NOMO-1 (cell line): ENCODE results near the gene NFE2L1.
A peak's percentile ranks its signal among the peaks of the same experiment; 100 is the strongest.
"Not testable (repeated sequence)": the region's sequence is repeated elsewhere in the genome, so short reads cannot be mapped to it uniquely, and the experiment has no call there.

Source experiments
- DNase-seq, 2 experiments: peaks; one replicate each; lab custom pipeline; 2025; ENCODE audit not compliant: unreplicated experiment in 2 of 2; lab: John Stamatoyannopoulos, UW

NFE2L1 gene

GRCh38 chr17:48023400-48024148 lies 24.6 kb upstream of the NFE2L1 start:
- DNase-seq, result peak; percentile 32 to 73

DNA sequence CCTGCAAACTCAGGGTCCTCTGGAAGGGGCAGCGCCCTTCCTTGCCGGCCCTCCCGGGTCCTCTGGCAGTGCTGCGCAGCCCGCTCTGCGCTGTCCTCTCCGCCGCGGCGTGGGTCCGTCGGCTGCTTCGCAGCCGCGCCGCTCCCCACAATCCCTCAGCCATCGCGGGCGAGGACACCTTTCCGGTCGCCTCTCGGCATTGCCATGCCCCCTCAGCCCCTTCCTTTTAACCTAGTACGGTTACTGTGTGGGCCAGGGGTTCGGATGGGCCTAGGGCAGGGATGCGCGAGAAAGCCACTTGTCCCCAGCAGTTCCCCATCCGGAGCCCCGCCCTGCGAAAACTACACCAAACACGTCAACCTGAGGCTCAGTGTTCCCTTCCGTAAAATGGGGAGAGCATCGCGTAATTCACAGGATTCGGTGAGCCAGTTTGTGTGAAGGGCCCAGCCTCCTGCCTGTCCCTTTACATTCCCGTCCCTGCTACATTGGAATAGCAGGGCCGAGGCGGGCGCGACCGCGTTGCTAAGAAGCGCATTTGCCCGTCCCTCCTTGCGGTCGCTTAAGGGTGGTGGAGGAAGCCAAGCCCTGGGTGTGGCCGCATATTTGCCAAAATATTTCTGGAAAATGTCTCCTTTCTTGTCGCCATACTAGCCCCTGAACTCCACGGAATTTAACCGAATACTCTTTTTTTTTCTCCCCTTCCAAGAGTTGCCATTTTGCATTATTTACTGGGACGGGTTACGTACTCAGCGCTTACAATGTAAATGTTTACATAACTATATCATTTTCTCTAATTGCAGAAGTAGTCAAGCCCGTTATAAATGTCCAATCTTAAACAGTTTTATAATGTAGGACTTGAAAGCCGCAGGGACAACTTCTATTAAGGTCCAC lies 23.8 kb upstream of the NFE2L1 start:
- peak; percentile 42 to 49 for DNase-seq

DNA sequence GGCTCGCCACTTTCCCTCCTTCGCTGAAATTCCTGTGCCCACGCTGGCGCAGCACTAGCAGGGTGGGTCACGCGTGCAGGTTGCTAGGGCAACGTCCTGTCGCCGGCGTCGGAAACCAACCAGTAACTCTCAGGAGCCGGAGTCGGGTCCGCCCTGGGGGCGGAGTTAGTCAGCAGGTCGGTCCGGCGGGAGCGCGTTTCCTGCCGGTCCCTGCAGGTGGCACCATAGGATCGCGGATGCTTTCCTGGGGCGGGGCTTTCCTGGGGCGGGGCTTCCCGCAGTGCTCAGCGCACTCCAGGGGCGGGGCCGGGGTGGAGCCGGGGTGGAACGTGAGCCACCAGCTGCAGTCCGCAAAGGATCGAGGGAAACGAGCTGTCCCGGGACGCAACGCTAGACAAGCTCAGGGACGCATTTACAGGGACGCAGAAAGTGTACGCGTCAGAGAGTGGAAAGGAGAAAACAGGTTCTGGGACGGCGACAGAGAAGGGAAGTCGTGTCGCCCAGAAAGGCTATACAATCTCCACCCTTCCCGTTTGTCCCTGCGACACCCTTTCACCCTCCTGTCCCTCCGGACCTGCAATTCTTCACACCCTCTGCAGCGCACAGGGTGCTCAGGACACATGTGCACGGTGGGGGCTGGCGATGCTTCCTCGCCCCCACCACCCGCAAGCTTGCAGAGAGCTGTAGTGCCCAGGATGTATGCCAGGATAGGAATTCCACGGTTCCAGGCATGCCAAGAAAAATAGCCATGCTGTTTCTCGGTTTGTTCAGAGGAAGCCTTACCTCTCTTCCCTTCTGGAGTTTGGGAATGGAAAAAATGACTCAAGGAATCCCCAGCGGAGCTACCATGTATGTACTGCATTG lies 22.9 kb upstream of the NFE2L1 start:
- peak; percentile 93 for DNase-seq

DNA sequence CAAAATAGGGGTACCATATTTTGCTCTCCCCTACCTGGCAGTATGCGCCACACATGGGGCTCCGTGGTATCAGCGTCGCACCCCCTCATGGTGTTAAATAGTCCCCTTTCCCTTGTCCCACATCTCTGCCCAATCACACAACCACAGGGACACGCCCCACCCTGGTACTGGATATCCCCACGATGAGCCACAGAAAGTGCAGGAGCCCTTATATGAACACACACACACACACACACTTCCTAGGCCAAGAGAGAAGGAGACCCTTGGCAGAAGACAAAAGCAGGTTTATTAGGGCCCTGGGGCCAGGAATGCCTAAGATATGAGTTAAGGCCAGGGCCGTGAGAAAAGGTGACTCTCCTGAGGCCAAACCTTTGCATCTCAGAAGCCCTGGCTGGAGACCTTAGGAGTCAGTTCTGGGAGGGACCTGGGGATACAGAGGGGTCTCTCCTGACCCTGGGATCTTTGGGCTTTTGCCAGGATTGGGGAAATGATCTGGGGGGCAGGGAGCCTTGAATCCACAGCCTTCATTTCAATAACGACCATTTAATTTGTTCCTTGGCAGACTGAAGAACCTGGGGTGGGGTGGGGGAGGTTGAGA lies 22.2 kb upstream of the NFE2L1 start:
- DNase-seq, result no peak

GRCh38 chr17:48026502-48027321 lies 21.4 kb upstream of the NFE2L1 start:
- peak; percentile 80 to 84 for DNase-seq

- no peak for DNase-seq
Measured at GRCh38 chr17:48027322-48027981, 20.7 kb upstream of the NFE2L1 start.

GRCh38 chr17:48028736-48029135 lies 19.4 kb upstream of the NFE2L1 start:
- DNase-seq, result no peak

GRCh38 chr17:48030531-48030930 lies 17.6 kb upstream of the NFE2L1 start:
- no peak for DNase-seq

DNA sequence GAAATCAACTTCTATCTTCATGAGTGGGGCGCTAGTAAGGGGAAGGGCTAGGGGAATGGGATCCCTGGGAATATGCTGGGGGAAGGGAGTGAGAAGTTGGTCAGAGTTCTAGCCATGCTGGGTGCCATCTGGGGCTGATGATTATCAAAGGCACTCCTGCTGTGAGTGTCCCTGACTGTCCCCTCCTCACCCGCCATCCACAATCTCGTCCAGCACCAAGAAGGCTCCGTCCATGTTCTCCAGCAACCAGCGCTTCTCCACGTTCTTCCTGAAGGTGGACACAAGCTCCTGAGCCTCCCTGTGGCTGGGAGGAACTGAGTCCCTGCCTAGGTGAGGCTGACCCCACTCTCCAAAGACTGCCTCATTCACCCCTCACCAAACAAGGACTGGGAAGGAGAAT lies 16.2 kb upstream of the NFE2L1 start:
- no peak for DNase-seq

GRCh38 chr17:48034734-48035133 lies 13.4 kb upstream of the NFE2L1 start:
- not testable (repeated sequence) for DNase-seq

- DNase-seq, result no peak
Measured at GRCh38 chr17:48036693-48037035, 11.5 kb upstream of the NFE2L1 start.

- peak in 1 of 2 experiments; percentile 38 for DNase-seq
Measured at GRCh38 chr17:48037036-48037837, 10.9 kb upstream of the NFE2L1 start, which contains the start of gene COPZ2. COPZ2 (minus strand) TSS chr17:48037797; CDS start chr17:48037777, 20 bp downstream.

GRCh38 chr17:48037838-48038323 lies 10.3 kb upstream of the NFE2L1 start:
- DNase-seq, result no peak

GRCh38 chr17:48038687-48039086 lies 9.5 kb upstream of the NFE2L1 start:
- no peak for DNase-seq

DNA sequence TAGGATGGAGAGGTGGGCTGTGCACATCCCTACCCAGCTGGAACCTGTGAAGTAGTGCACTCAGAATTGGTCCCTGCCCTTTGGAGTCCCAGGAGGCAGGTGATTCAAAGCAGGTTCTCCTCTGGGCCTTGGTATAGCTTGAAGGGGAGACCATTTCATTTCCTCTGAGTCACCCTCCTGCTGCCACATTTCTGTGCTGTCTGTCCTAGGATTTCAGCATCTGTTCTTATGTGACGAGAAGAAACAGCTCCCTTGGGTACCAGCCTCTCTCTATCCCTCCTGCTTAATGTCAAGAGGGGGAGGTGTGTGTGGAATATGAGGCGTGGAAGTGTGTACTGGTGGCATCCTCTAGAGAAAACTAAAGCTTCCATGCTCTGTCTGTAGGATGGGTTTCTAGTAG lies 5.0 kb upstream of the NFE2L1 start:
- no peak for DNase-seq

- DNase-seq, result no peak
Measured at GRCh38 chr17:48044851-48045250, 3.3 kb upstream of the NFE2L1 start.

- no peak for DNase-seq
Measured at GRCh38 chr17:48045316-48046001, 2.7 kb upstream of the NFE2L1 start.

GRCh38 chr17:48046296-48046695 lies 1.9 kb upstream of the NFE2L1 start:
- no peak for DNase-seq
